Caco-2 (cell line): ENCODE data around the gene CLMP. TPM values are rescaled to one million over a fixed set of nuclear protein-coding genes. Genes with fewer than 3 reads are reported as not detected.

Source experiments
- BruUV-seq: library from RNA; stranded (reverse); fragments of 400-500 nt; replicated peaks from 2 replicates; lab custom pipeline; 2021; lab: Mats Ljungman, UMichigan
- CTCF ChIA-PET: fragments of 300-600 bp; sonication (Branson Sonifier 250); formaldehyde crosslinking; loops from one replicate; lab custom pipeline; 2022; ENCODE audit warnings: antibody characterized with exemption; lab: Charles Lee
- POLR2A ChIA-PET: fragments of 300-600 bp; sonication (Branson Sonifier 250); formaldehyde crosslinking; loops from one replicate; lab custom pipeline; 2022; ENCODE audit warnings: antibody characterized with exemption; lab: Charles Lee
- DNase-seq, 2 experiments: peaks; one replicate each; pipeline versions ENCODE4 v3.0.0 to v3.0.0-alpha.2; 2020 to 2022
- H3K27me3 ChIP-seq: replicated peaks from 2 replicates; pipeline ENCODE4 v1.6.0; 2011; ENCODE audit warnings: low read length; ENCODE audit not compliant: control insufficient read depth, insufficient read depth
- H3K36me3 ChIP-seq: 2 replicates; pipeline ENCODE4 v1.5.1; 2011; ENCODE audit warnings: low read length; ENCODE audit not compliant: control insufficient read depth, insufficient read depth
- H3K4me1 ChIP-seq: fragments of 250-450 bp; sonication (Bioruptor Pico); 2 replicates; pipeline ENCODE4 v1.5.1; 2020; ENCODE audit warnings: mild to moderate bottlenecking
- H3K4me3 ChIP-seq: 2 replicates; pipeline ENCODE4 v1.5.1; 2011; ENCODE audit warnings: low read depth, mild to moderate bottlenecking, control low read depth, low read length
- H3K9me3 ChIP-seq: fragments of 250-450 bp; sonication (Bioruptor Pico); 2 replicates; pipeline ENCODE4 v1.5.1; 2020; ENCODE audit warnings: mild to moderate bottlenecking, moderate library complexity
- H3K27ac Mint-ChIP-seq: one replicate; pipeline ENCODE4 v1.8.0; 2022; ENCODE audit warnings: mixed read lengths; ENCODE audit not compliant: unreplicated experiment
- H3K27me3 Mint-ChIP-seq: one replicate; pipeline ENCODE4 v1.8.0; 2022; ENCODE audit warnings: mixed read lengths; ENCODE audit not compliant: insufficient read depth, unreplicated experiment
- H3K36me3 Mint-ChIP-seq: one replicate; pipeline ENCODE4 v1.8.0; 2022; ENCODE audit warnings: mild to moderate bottlenecking, mixed read lengths; ENCODE audit not compliant: insufficient read depth, unreplicated experiment
- H3K4me1 Mint-ChIP-seq: one replicate; pipeline ENCODE4 v1.8.0; 2022; ENCODE audit warnings: low read depth, mixed read lengths; ENCODE audit not compliant: unreplicated experiment
- H3K4me3 Mint-ChIP-seq: one replicate; pipeline ENCODE4 v1.8.0; 2022; ENCODE audit warnings: mild to moderate bottlenecking, moderate library complexity, mixed read lengths; ENCODE audit not compliant: unreplicated experiment
- H3K9me3 Mint-ChIP-seq: one replicate; pipeline ENCODE4 v1.8.0; 2022; ENCODE audit warnings: mixed read lengths; ENCODE audit not compliant: unreplicated experiment
- intact Hi-C: fragments of 100-400 bp; cut with micrococcal nuclease; formaldehyde crosslinking; loops from one replicate; pipeline ENCODE4 v1.10.0; 2022; ENCODE audit not compliant: unreplicated experiment
- total RNA-seq: library from RNA; stranded (reverse); gene quantifications from 2 replicates; pipeline ENCODE4 v1.2.3, GENCODE V29; 2022
- TF ChIP-seq, protein P1 (sequence below), 2 experiments: fragments of 200-600 bp in 1 of 2; IDR thresholded peaks; 1 replicate in 1 of 2; 2 replicates in 1 of 2; pipeline versions ENCODE4 v1.5.1 to v1.8.0; 2011 to 2022; ENCODE audit warnings: antibody characterized with exemption in 1 of 2, control low read depth in 1 of 2, inconsistent platforms in 1 of 2, low read depth in 1 of 2, low read length in 1 of 2, mild to moderate bottlenecking in 1 of 2, moderate library complexity in 1 of 2; ENCODE audit not compliant: insufficient read depth in 1 of 2, severe bottlenecking in 1 of 2, unreplicated experiment in 1 of 2

Gene CLMP
- total RNA-seq, 1 experiment from 2014 or later, result 58.9 TPM

DNA sequence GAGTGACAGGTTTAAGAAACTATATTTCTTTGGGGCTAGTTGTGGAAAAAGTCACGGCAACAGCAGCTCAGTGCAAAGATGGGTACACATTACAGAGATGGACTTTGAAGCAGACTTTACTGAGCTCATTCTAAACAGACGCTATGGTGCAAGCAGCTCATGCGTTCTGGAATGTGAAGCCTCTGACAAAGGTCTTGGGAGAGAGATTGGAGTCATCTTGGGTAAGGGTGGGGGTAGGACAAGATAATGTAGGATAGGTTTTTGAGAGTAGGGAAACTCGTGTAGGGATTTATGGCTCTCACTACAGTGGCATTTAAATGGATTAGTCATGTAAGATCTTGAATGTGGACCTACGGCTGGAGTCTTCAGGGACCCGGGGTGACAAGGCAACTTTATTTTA is 36.2 kb upstream of the CLMP start:
- CTCF ChIA-PET, result interaction anchor here (0.7 to 2.0 kb wide), 8 partner anchors 9 to 128 kb away, joined by 3 to 20 read pairs (median 5); no protein-coding TSS in a partner anchor
- peak; percentile 83 to 90 for DNase-seq
- POLR2A ChIA-PET, result interaction anchor here (0.6 to 1.1 kb wide), 7 partner anchors 13 to 177 kb away, joined by 3 to 5 read pairs (median 4); partner anchors contain the start of gene CLMP
- H3K9me3 Mint-ChIP-seq, result no peaks in the 10 kb centered on the region
- TF ChIP-seq, protein P1, sequence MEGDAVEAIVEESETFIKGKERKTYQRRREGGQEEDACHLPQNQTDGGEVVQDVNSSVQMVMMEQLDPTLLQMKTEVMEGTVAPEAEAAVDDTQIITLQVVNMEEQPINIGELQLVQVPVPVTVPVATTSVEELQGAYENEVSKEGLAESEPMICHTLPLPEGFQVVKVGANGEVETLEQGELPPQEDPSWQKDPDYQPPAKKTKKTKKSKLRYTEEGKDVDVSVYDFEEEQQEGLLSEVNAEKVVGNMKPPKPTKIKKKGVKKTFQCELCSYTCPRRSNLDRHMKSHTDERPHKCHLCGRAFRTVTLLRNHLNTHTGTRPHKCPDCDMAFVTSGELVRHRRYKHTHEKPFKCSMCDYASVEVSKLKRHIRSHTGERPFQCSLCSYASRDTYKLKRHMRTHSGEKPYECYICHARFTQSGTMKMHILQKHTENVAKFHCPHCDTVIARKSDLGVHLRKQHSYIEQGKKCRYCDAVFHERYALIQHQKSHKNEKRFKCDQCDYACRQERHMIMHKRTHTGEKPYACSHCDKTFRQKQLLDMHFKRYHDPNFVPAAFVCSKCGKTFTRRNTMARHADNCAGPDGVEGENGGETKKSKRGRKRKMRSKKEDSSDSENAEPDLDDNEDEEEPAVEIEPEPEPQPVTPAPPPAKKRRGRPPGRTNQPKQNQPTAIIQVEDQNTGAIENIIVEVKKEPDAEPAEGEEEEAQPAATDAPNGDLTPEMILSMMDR (IDR thresholded peaks at IDR 0.05; ENCODE audit: insufficient read depth in 1 of 2, low read depth in 1 of 2, low read length in 1 of 2, severe bottlenecking in 1 of 2, unreplicated experiment in 1 of 2), result no peak
- intact Hi-C loops, result loop anchor here (1.0 to 2.0 kb wide), 6 partner anchors 13 to 65 kb away; partner anchors contain the start of gene CLMP
- no peaks in the 10 kb centered on the region for H3K27me3 Mint-ChIP-seq
- BruUV-seq, result no TSS peak
- peak overlapping the region; percentile 81 for H3K27ac Mint-ChIP-seq
- H3K4me1 Mint-ChIP-seq, result peaks cover 24% of the 10 kb centered on the region
- Histone ChIP-seq H3K36me3 (no peaks in the 10 kb centered on the region), H3K4me3 (no peak overlapping the region), H3K9me3 (no peaks in the 10 kb centered on the region), H3K4me1 (peaks cover 55% of the 10 kb centered on the region), H3K27me3 (no peaks in the 10 kb centered on the region)
- H3K4me3 Mint-ChIP-seq, result peak overlapping the region; percentile 6
- no peaks in the 10 kb centered on the region for H3K36me3 Mint-ChIP-seq

DNA sequence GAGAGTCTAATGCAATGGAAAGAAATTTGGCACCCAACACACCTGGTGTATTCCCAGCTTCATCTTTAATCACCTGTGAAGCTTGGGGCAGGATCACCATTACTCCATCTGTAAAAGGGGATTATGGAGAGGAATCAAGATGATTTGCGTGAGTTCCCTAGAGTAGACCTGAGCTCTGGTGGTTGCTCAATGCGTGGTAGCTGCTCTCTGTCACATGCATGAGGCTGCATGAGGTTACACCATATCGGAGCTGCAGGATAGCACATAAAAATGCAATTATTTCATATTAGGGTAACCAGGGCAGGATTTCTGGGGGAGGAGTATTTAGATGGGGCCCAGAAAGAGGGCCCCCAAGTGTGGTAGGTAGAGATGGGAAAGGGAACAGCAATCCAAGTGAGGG is 35.3 kb upstream of the CLMP start:
- ChIA-PET CTCF (interaction anchor here (0.6 to 2.0 kb wide), 4 partner anchors 12 to 123 kb away, joined by 5 to 20 read pairs (median 8); no protein-coding TSS in a partner anchor), POLR2A (interaction anchor here (1.0 kb wide), 1 partner anchor 47 kb away, joined by 3 read pairs; no protein-coding TSS in a partner anchor)

DNA sequence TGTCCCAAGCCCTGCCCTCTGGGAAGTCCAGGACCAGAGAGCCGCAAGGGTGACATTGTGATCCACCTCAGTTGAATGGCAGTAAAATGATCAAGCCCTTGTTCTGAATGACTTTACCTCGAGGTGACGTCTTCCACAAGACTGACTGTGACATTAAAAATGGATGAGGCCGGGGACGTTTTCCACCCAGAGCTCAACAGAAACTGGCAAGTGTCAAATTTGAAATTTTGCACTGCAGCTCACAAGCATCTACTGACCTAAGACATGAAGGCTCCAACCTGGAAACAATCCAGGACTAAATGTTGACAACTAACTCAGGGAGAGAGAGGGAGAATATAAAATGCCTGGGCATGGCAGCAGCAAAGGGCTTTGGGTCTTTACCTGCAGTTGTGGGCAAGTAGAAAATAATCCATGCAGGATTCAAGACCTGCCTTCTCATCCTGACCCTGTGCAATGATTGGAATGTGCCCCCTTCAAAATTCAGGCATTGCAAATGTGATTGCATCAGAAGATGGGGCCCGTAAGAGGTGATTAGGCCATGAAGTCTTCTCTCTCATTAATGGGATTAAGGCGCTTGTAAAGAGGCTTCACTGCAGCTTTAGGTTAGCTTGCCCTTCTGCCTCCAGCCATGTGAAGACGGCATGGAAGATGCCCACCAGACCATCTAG is 33.6 kb upstream of the CLMP start:
- Histone ChIP-seq H3K4me1 (peaks cover 52% of the 10 kb centered on the region), H3K4me3 (no peak overlapping the region), H3K36me3 (no peaks in the 10 kb centered on the region), H3K9me3 (no peaks in the 10 kb centered on the region), H3K27me3 (no peaks in the 10 kb centered on the region)
- POLR2A ChIA-PET, result no interaction called here
- Mint-ChIP-seq H3K9me3 (no peaks in the 10 kb centered on the region), H3K27ac (peak overlapping the region; percentile 21), H3K4me1 (peaks cover 24% of the 10 kb centered on the region), H3K27me3 (no peaks in the 10 kb centered on the region), H3K36me3 (no peaks in the 10 kb centered on the region), H3K4me3 (no peak overlapping the region)
- intact Hi-C loops, result no loop called here
- TF ChIP-seq, protein P1 (IDR thresholded peaks at IDR 0.05; ENCODE audit: insufficient read depth in 1 of 2, low read depth in 1 of 2, low read length in 1 of 2, severe bottlenecking in 1 of 2, unreplicated experiment in 1 of 2), result no peak
- BruUV-seq, result no TSS peak
- DNase-seq, result peak; percentile 52 to 72
- CTCF ChIA-PET, result no interaction called here

More for the DNA sequence above, 35.3 kb upstream of the CLMP start:
- no peak overlapping the region for H3K4me3 ChIP-seq
- no peak for DNase-seq
- no TSS peak for BruUV-seq
- Mint-ChIP-seq H3K4me1 (peaks cover 24% of the 10 kb centered on the region), H3K9me3 (no peaks in the 10 kb centered on the region), H3K36me3 (no peaks in the 10 kb centered on the region), H3K27ac (peak overlapping the region; percentile 81), H3K4me3 (peak overlapping the region; percentile 12), H3K27me3 (no peaks in the 10 kb centered on the region)
- peaks cover 55% of the 10 kb centered on the region for H3K4me1 ChIP-seq
- TF ChIP-seq, protein P1 (IDR thresholded peaks at IDR 0.05; ENCODE audit: insufficient read depth in 1 of 2, low read depth in 1 of 2, low read length in 1 of 2, severe bottlenecking in 1 of 2, unreplicated experiment in 1 of 2), result no peak
- H3K9me3 ChIP-seq, result no peaks in the 10 kb centered on the region
- no peaks in the 10 kb centered on the region for H3K36me3 ChIP-seq
- H3K27me3 ChIP-seq, result no peaks in the 10 kb centered on the region
- intact Hi-C loops, result loop anchor here (2.0 kb wide), 1 partner anchor 18 kb away; no protein-coding TSS in a partner anchor
